Heart left ventricle (tissue), 16 donors: Measurements from ENCODE around the gene CBL. TPM values are rescaled to one million over a fixed set of nuclear protein-coding genes. Genes with fewer than 3 reads are reported as not detected.

Experiments
- ATAC-seq, 4 donors: fragments of 200-7000 bp; cut with Tn5 transposase; one replicate each; pipeline ENCODE4 v1.9.1; 2020 to 2022; ENCODE audit warnings: moderate library complexity in 4 of 4, mild to moderate bottlenecking in 3 of 4, moderate number of reproducible peaks in 1 of 4
- DNase-seq, 5 donors: peaks; one replicate each; pipeline ENCODE4 v3.0.0-alpha.2; 2020
- H3K27ac ChIP-seq, 12 donors: fragments of 200-600 bp; sonication (generic) in 4 of 12; one replicate each; pipeline versions ENCODE4 v1.5.0 to v1.8.0; 2016 to 2022; ENCODE audit warnings: mild to moderate bottlenecking in 2 of 12
- H3K27me3 ChIP-seq, 9 donors: fragments of 200-600 bp; sonication (generic) in 2 of 9; one replicate each; pipeline versions ENCODE4 v1.5.1 to v1.8.0; 2016 to 2022; ENCODE audit warnings: mild to moderate bottlenecking in 3 of 9
- H3K36me3 ChIP-seq, 9 donors: fragments of 200-600 bp; sonication (generic) in 2 of 9; one replicate each; pipeline versions ENCODE4 v1.5.0 to v1.8.0; 2018 to 2022; ENCODE audit warnings: mild to moderate bottlenecking in 2 of 9
- H3K4me1 ChIP-seq, 12 donors: fragments of 200-600 bp; sonication (generic) in 4 of 12; one replicate each; pipeline versions ENCODE4 v1.5.0 to v1.8.0; 2016 to 2022; ENCODE audit warnings: mild to moderate bottlenecking in 3 of 12
- H3K4me3 ChIP-seq, 12 donors: fragments of 200-600 bp; sonication (generic) in 4 of 12; one replicate each; pipeline versions ENCODE4 v1.5.0 to v1.8.0; 2017 to 2022; ENCODE audit warnings: mild to moderate bottlenecking in 9 of 12, moderate library complexity in 4 of 12
- H3K9me3 ChIP-seq, 12 donors: fragments of 200-600 bp; sonication (generic) in 4 of 12; one replicate each; pipeline versions ENCODE4 v1.5.0 to v1.8.0; 2016 to 2022; ENCODE audit warnings: mild to moderate bottlenecking in 1 of 12
- POLR2A ChIP-seq, 2 donors: fragments of 450-650 bp; IDR thresholded peaks; one replicate each; pipeline ENCODE4 v1.6.1; 2017; ENCODE audit warnings: antibody characterized with exemption in 2 of 2, mild to moderate bottlenecking in 2 of 2, moderate library complexity in 2 of 2
- WGBS, 4 donors: extraction: QIAGEN DNeasy Blood & Tissue Kit in 2 of 4; methylation state at CpG; one replicate each; pipeline versions ENCODE4 v1.1.5 to v1.1.7; 2013 to 2018; 5-methylcytosine and 5-hydroxymethylcytosine counted together
- intact Hi-C, 10 donors: fragments of 100-400 bp; cut with DNase I; formaldehyde crosslinking; loops; one replicate each; pipeline versions ENCODE4 v1.11.1 to v1.14.2; 2022
- polyA plus RNA-seq, 2 donors: library from polyadenylated mRNA; stranded (reverse); fragments of 200-250 nt; gene quantifications; one replicate each; pipeline ENCODE4 v1.2.3, GENCODE V29; 2013
- total RNA-seq, 9 donors: library from RNA; depleted of rRNA in 2 of 9; stranded (reverse); fragments of >200 nt in 2 of 9; fragmentation: NEBNext Ultra II Directional in 3 of 9; extraction: Animal tissue kit (Norgen Biotek cat#: 25700) in 3 of 9; gene quantifications; one replicate each; pipeline versions ENCODE4 v1.1.0 to v1.2.4, GENCODE V29; 2016 to 2023
- TF ChIP-seq, protein P1 (sequence below), 12 donors: fragments of 200-600 bp; sonication (generic) in 4 of 12; IDR thresholded peaks; one replicate each; pipeline versions ENCODE4 v1.5.0 to v1.8.0; 2018 to 2022; ENCODE audit warnings: antibody characterized with exemption in 12 of 12, mild to moderate bottlenecking in 5 of 12
- donor health status: ischemic (EF 13 %, LVEDD 7.1; RV severe dilation, severe dysfunction).
- donor health status: healthy with polysubstance abuse.
- donor health status: DM: no; HTN: yes; CAD: no.
- donor health status: DM: no; HTN: no; CAD: no.
- donor health status: ischemic (EF 25% LVEDD 6.9; RV normal size, moderate dysfunction).
- donor health status: ischemic (EF 25% LVEDD 5.7; RV mildly dilated, moderate dysfunction).
- donor health status: healthy.
- donor health status: DM: yes; HTN: yes; CAD: no.
- donor health status: ischemic (EF 35%, LVEDD 5.7; RV mildly dilated, moderate dysfunction).
- donor health status: nonischemic (EF 11% LVEDD 7.7; RV severe dilation, severe dysfunction).
- donor health status: DM: yes; HTN: yes; CAD: no.
- donor health status: PGD.
- donor health status: ischemic (EF 29% LVEDD 5.4; RV normal size, mild dysfunction).
- donor health status: nonischemic (EF 23%, LVEDD 6.1; RV moderate dilation, normal function).

CBL gene
- total and polyA plus RNA-seq, 11 donors: 3.1 to 20.4 (median 7.4) TPM

DNA sequence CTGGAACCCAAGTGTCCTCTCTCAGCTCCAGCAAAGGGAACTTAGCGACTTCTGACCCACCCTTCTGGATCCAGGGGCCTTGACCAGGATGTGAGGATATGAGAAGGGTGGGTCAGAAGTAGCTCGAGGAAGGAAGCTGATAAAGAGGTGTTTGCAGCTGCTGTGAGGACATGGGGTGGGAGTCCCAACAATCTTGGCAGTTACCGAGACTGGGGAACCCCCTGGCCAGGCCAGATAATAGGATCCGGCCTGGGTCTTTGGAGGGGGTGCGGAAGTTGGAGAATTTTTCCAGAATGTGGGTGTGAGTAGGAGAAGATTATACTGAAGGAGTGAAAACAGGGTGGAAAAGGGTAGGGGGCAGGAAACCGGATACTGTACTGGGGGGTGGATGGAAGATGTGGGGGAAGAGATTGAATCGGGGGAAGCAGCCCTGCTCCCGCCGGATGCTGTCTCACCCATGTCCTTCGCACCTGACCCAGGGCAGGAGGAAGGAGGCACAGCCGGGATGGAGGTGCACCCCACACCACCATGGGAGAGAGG is 113.6 kb downstream of the CBL start:
- TF ChIP-seq, protein P1, sequence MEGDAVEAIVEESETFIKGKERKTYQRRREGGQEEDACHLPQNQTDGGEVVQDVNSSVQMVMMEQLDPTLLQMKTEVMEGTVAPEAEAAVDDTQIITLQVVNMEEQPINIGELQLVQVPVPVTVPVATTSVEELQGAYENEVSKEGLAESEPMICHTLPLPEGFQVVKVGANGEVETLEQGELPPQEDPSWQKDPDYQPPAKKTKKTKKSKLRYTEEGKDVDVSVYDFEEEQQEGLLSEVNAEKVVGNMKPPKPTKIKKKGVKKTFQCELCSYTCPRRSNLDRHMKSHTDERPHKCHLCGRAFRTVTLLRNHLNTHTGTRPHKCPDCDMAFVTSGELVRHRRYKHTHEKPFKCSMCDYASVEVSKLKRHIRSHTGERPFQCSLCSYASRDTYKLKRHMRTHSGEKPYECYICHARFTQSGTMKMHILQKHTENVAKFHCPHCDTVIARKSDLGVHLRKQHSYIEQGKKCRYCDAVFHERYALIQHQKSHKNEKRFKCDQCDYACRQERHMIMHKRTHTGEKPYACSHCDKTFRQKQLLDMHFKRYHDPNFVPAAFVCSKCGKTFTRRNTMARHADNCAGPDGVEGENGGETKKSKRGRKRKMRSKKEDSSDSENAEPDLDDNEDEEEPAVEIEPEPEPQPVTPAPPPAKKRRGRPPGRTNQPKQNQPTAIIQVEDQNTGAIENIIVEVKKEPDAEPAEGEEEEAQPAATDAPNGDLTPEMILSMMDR (IDR thresholded peaks at IDR 0.05): no peak
- no peak for TF ChIP-seq POLR2A (IDR thresholded peaks at IDR 0.05)
- ATAC-seq (peak in 3 of 4 donors; percentile 1 to 50 (median 2)), DNase-seq (peak in 3 of 5 donors; percentile 62 to 69 (median 66))
- Histone ChIP-seq H3K4me3 (peak overlapping the region in 5 of 12 donors; percentile 12 to 68 (median 58)), H3K27me3 (peaks cover 0 to 41% (median 0%) of the 10 kb centered on the region in 9 donors), H3K9me3 (no peaks in the 10 kb centered on the region), H3K36me3 (peaks cover 0 to 3% (median 0%) of the 10 kb centered on the region in 9 donors), H3K27ac (peak overlapping the region; percentile 85 to 99 (median 92)), H3K4me1 (peaks cover 0 to 86% (median 60%) of the 10 kb centered on the region in 12 donors)
- WGBS, 4 donors: 44 to 58% (median 48%) methylated on average over 11 of the region's 11 CpGs
- intact Hi-C loops: loop anchor here in 9 of 10 donors (5.0 to 10.0 kb wide), 6 partner anchors 112 to 217 kb away; partner anchors contain the start of genes CBL (in 6 of the 9), ABCG4 (in 1 of the 9) and DPAGT1 (in 1 of the 9)

DNA sequence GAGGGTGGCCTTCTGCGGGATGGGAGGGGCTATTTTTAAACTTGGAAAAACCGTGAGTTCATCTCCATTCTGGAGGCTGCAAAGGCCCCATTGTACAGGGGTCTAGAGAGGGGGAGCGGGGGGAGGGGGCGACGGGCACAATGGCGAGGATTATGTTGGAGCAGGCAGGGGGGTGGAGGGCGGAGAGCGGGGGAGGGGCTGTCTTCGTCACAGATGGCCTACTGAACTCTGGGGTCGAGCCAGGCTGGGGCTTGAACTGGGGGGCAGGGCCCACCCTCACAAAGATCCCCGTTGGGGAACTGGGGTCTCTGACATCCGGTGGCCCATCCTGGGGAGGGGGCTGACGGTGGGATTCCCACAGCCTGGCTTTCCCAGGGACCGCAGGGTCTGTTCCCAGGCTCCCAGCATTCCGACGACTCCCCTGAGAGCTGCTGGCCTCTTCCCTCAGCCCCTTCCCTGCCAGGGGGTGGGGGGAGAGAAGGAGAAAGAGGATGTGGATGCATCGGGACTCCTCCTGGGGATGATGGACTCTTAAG is 114.2 kb downstream of the CBL start:
- WGBS, 4 donors: 37 to 53% (median 45%) methylated on average over 14 to 17 of the region's 17 CpGs
- ATAC-seq (peak in 1 of 4 donors; percentile 1), DNase-seq (peak; percentile 69 to 73 (median 71))
- Histone ChIP-seq H3K36me3 (no peaks in the 10 kb centered on the region), H3K4me3 (peak overlapping the region in 11 of 12 donors; percentile 27 to 68 (median 58)), H3K27me3 (peaks cover 0 to 35% (median 0%) of the 10 kb centered on the region in 9 donors), H3K4me1 (peaks cover 0 to 80% (median 56%) of the 10 kb centered on the region in 12 donors), H3K9me3 (no peaks in the 10 kb centered on the region), H3K27ac (peak overlapping the region; percentile 85 to 99 (median 92))
- intact Hi-C loops: loop anchor here in 7 of 10 donors (5.0 to 10.0 kb wide), 3 partner anchors 113 to 118 kb away; partner anchors contain the start of gene CBL (in 6 of the 7)
- no peak for TF ChIP-seq POLR2A (IDR thresholded peaks at IDR 0.05)
- TF ChIP-seq, protein P1 (IDR thresholded peaks at IDR 0.05): no peak

DNA sequence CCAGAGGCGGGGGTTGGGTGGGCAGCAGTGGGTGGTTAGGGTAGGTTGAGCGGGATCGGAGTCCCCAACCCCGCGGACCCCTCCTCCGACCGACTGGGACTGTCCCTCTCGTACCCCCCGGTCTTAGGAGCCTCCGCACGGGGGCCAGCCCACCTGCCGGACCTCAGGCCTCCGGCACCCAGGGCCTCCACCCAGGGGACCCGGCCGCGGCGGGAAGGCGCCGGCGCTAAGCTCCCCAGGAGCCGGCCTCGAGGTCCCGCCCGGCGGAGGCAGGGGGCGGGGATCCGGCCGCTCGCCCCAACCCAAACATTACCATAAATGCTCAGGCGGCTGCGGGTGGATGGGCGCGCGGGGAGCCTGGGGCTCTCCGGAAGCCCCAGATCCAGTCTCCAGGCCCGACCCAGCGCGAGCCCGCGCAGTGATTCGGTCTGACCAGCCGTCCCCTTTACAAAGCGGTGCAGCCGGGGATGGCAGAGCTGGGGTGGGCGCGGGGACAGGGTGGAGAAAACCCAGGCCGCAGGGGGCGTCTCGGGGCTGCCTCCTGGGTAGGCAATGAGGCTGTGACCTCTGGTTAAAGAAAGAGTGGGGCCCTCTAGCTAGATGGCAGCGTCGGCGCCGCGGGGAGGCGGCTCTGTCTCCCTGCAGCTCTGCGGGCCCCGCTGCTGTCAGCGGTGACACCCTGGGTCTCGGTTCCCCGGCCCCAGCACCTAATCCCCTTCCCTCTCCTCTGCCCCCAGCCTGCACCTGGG is 114.8 kb downstream of the CBL start:
- Histone ChIP-seq H3K9me3 (no peaks in the 10 kb centered on the region), H3K4me1 (peaks cover 0 to 74% (median 52%) of the 10 kb centered on the region in 12 donors), H3K4me3 (peak overlapping the region; percentile 8 to 68 (median 57)), H3K36me3 (no peaks in the 10 kb centered on the region), H3K27me3 (peaks cover 0 to 29% (median 0%) of the 10 kb centered on the region in 9 donors), H3K27ac (peak overlapping the region; percentile 85 to 99 (median 92))
- TF ChIP-seq POLR2A (IDR thresholded peaks at IDR 0.05): peak in 1 of 2 donors; percentile 54
- TF ChIP-seq, protein P1 (IDR thresholded peaks at IDR 0.05): no peak
- intact Hi-C loops: loop anchor here in 7 of 10 donors (5.0 to 10.0 kb wide), 3 partner anchors 114 to 119 kb away; partner anchors contain the start of gene CBL (in 6 of the 7)
- ATAC-seq (peak in 3 of 4 donors; percentile 40 to 48 (median 41)), DNase-seq (peak; percentile 77 to 87 (median 82))
- 7 to 14% (median 10%) methylated on average over 27 to 60 of the region's 60 CpGs for WGBS, 4 donors
